H9 (cell line): ENCODE measurements around the gene CD4. TPM values are rescaled to one million over a fixed set of nuclear protein-coding genes. Genes with fewer than 3 reads are reported as not detected.

Source experiments
- DNase-seq: peaks from one replicate; pipeline ENCODE4 v3.0.0-alpha.2; 2017
- H2AFZ ChIP-seq: one replicate; pipeline ENCODE4 v1.6.1; 2013; ENCODE audit warnings: mild to moderate bottlenecking, low read length, control low read depth, moderate library complexity
- H2AK5ac ChIP-seq: 2 replicates; pipeline ENCODE4 v1.6.1; 2013; ENCODE audit warnings: low read length, control low read depth, mixed read lengths; ENCODE audit not compliant: insufficient read length
- H2BK120ac ChIP-seq: one replicate; pipeline ENCODE4 v1.6.1; 2013; ENCODE audit warnings: low read depth, mild to moderate bottlenecking, low read length, control low read depth, inconsistent platforms; ENCODE audit not compliant: poor library complexity, severe bottlenecking
- H2BK12ac ChIP-seq: 2 replicates; pipeline ENCODE4 v1.6.1; 2013; ENCODE audit warnings: low read length, control low read depth, mixed read lengths, low read depth; ENCODE audit not compliant: insufficient read length
- H2BK15ac ChIP-seq: 2 replicates; pipeline ENCODE4 v1.6.1; 2013; ENCODE audit warnings: low read depth, low read length, control low read depth
- H2BK20ac ChIP-seq: one replicate; pipeline ENCODE4 v1.6.1; 2013; ENCODE audit warnings: low read depth, mild to moderate bottlenecking, low read length, control low read depth, inconsistent platforms; ENCODE audit not compliant: poor library complexity, severe bottlenecking
- H2BK5ac ChIP-seq: 2 replicates; pipeline ENCODE4 v1.6.1; 2013; ENCODE audit warnings: low read length, control low read depth, mixed read lengths; ENCODE audit not compliant: insufficient read length
- H3K14ac ChIP-seq: 2 replicates; pipeline ENCODE4 v1.6.1; 2013; ENCODE audit warnings: low read length, control low read depth; ENCODE audit not compliant: insufficient read depth
- H3K18ac ChIP-seq: 2 replicates; pipeline ENCODE4 v1.6.1; 2013; ENCODE audit warnings: low read depth, mild to moderate bottlenecking, mixed read lengths, low read length, control low read depth; ENCODE audit not compliant: insufficient read length
- H3K23ac ChIP-seq: 2 replicates; pipeline ENCODE4 v1.6.1; 2013; ENCODE audit warnings: low read length, control low read depth, mixed read lengths, low read depth; ENCODE audit not compliant: insufficient read length
- H3K23me2 ChIP-seq: 2 replicates; pipeline ENCODE4 v1.6.1; 2013; ENCODE audit warnings: low read depth, mild to moderate bottlenecking, mixed read lengths, low read length, control low read depth; ENCODE audit not compliant: insufficient read length, poor library complexity, severe bottlenecking
- H3K27ac ChIP-seq: 2 replicates; pipeline ENCODE4 v1.5.1; 2013; ENCODE audit warnings: low read length, control low read depth, mixed read lengths, low read depth; ENCODE audit not compliant: insufficient read length
- H3K27me3 ChIP-seq: 2 replicates; pipeline ENCODE4 v1.6.1; 2013; ENCODE audit warnings: low read length, control low read depth, inconsistent platforms; ENCODE audit not compliant: insufficient read depth
- H3K4ac ChIP-seq: 2 replicates; pipeline ENCODE4 v1.6.1; 2013; ENCODE audit warnings: low read depth, mild to moderate bottlenecking, control low read depth, inconsistent platforms, low read length, moderate library complexity
- H3K4me1 ChIP-seq: 2 replicates; pipeline ENCODE4 v1.6.1; 2013; ENCODE audit warnings: low read length, control low read depth, inconsistent platforms; ENCODE audit not compliant: insufficient read depth
- H3K4me2 ChIP-seq: 2 replicates; pipeline ENCODE4 v1.6.1; 2013; ENCODE audit warnings: low read length, control low read depth, mixed read lengths; ENCODE audit not compliant: insufficient read length, insufficient read depth
- H3K56ac ChIP-seq: 2 replicates; pipeline ENCODE4 v1.6.1; 2013; ENCODE audit warnings: low read depth, mild to moderate bottlenecking, mixed read lengths, low read length, control low read depth; ENCODE audit not compliant: insufficient read length
- H3K79me1 ChIP-seq: 2 replicates; pipeline ENCODE4 v1.6.1; 2013; ENCODE audit warnings: low read depth, mild to moderate bottlenecking, moderate library complexity, low read length, control low read depth, inconsistent platforms; ENCODE audit not compliant: insufficient read depth, poor library complexity, severe bottlenecking
- H3K79me2 ChIP-seq: 2 replicates; pipeline ENCODE4 v1.6.1; 2013; ENCODE audit warnings: low read length, control low read depth, inconsistent platforms; ENCODE audit not compliant: insufficient read depth
- H3K9ac ChIP-seq: 2 replicates; pipeline ENCODE4 v1.6.1; 2013; ENCODE audit warnings: low read length, control low read depth, mixed read lengths; ENCODE audit not compliant: insufficient read length; ENCODE audit errors: extremely low read depth
- H3K9me3 ChIP-seq: one replicate; pipeline ENCODE4 v1.6.1; 2013; ENCODE audit warnings: low read depth, low read length, inconsistent platforms; ENCODE audit not compliant: control insufficient read depth
- H3T11ph ChIP-seq: one replicate; pipeline ENCODE4 v1.6.1; 2013; ENCODE audit warnings: mild to moderate bottlenecking, low read length, control low read depth, inconsistent platforms
- H4K20me1 ChIP-seq: one replicate; pipeline ENCODE4 v1.6.1; 2013; ENCODE audit not compliant: control insufficient read depth, insufficient read length, insufficient read depth
- H4K5ac ChIP-seq: 2 replicates; pipeline ENCODE4 v1.6.1; 2013; ENCODE audit warnings: low read depth, mild to moderate bottlenecking, mixed read lengths, low read length, control low read depth; ENCODE audit not compliant: insufficient read length
- H4K8ac ChIP-seq: replicated peaks from 2 replicates; pipeline ENCODE4 v1.6.1; 2013; ENCODE audit warnings: low read length, control low read depth, mixed read lengths, low read depth; ENCODE audit not compliant: insufficient read length
- H4K91ac ChIP-seq: 2 replicates; pipeline ENCODE4 v1.6.1; 2013; ENCODE audit warnings: low read depth, mild to moderate bottlenecking, moderate library complexity, mixed read lengths, low read length, control low read depth; ENCODE audit not compliant: insufficient read length
- H3K27ac Mint-ChIP-seq, 3 experiments: 2 replicates in 2 of 3; 3 replicates in 1 of 3; pipeline ENCODE4 v1.8.0; 2020 to 2021; ENCODE audit warnings: mixed read lengths in 3 of 3, mild to moderate bottlenecking in 1 of 3, moderate library complexity in 1 of 3
- H3K27me3 Mint-ChIP-seq: 2 replicates; pipeline ENCODE4 v1.8.0; 2021; ENCODE audit warnings: low read depth, mild to moderate bottlenecking, moderate library complexity, mixed read lengths
- H3K36me3 Mint-ChIP-seq, 3 experiments: 2 replicates in 2 of 3; 3 replicates in 1 of 3; pipeline ENCODE4 v1.8.0; 2020 to 2021; ENCODE audit warnings: low read depth in 3 of 3, mixed read lengths in 3 of 3; ENCODE audit not compliant: insufficient read depth in 1 of 3
- H3K4me1 Mint-ChIP-seq, 2 experiments: 2 replicates each; pipeline ENCODE4 v1.8.0; 2020; ENCODE audit warnings: mixed read lengths in 2 of 2
- H3K4me3 Mint-ChIP-seq, 2 experiments: 2 replicates in 1 of 2; 3 replicates in 1 of 2; pipeline ENCODE4 v1.8.0; 2020 to 2021; ENCODE audit warnings: mild to moderate bottlenecking in 2 of 2, mixed read lengths in 2 of 2, moderate library complexity in 1 of 2
- H3K9me3 Mint-ChIP-seq, 2 experiments: 2 replicates in 1 of 2; 3 replicates in 1 of 2; pipeline ENCODE4 v1.8.0; 2020; ENCODE audit warnings: mild to moderate bottlenecking in 2 of 2, mixed read lengths in 2 of 2, moderate library complexity in 1 of 2
- CTCF ChIP-seq: fragments of 200-600 bp; sonication (generic); conservative IDR thresholded peaks from 3 replicates; pipeline ENCODE4 v1.8.0; 2021; ENCODE audit warnings: antibody characterized with exemption, mild to moderate bottlenecking
- WGBS: extraction: QIAGEN DNeasy Blood & Tissue Kit; methylation state at CpG from one replicate; pipeline ENCODE4 v1.1.7; 2013; ENCODE audit warnings: missing lambda C conversion rate, low lambda C conversion rate, mixed read lengths; ENCODE audit not compliant: insufficient read length; ENCODE audit errors: extremely low coverage; 5-methylcytosine and 5-hydroxymethylcytosine counted together
- total RNA-seq: library from RNA; stranded (reverse); gene quantifications from 2 replicates; pipeline ENCODE4 v1.2.1, GENCODE V29; 2021

CD4 gene
- total RNA-seq, 1 experiment from 2014 or later, result 1.1 TPM

DNA sequence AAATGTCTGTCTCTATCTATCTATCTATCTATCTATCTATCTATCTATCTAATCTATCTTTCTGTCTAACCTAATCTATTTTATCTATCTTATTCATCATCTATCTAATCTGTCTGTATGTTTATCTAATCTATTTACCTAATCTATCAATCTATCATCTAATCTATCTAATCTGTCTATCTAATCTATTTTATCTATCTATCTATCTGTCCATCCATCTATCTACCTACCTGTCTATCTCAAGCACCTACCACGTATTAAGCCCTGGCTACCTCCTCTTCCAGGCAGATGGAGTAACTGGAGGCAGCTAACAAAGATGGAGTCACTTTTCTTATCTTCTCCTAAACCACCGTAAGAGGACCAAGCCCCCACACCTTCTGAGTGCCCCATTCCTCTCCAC lies 5.8 kb downstream of the CD4 start:
- WGBS, result no CpG with 5 or more reads among the region's 2 CpGs
- Histone ChIP-seq H4K20me1 (no peaks in the 10 kb centered on the region), H3K23ac (no peak overlapping the region), H3K4ac (no peak overlapping the region), H4K5ac (no peak overlapping the region), H2BK15ac (no peak overlapping the region), H3K79me1 (no peaks in the 10 kb centered on the region), H3K56ac (no peak overlapping the region), H2AK5ac (no peak overlapping the region), H3K27me3 (no peaks in the 10 kb centered on the region; the same call in 1 of the 2 replicates), H3K4me2 (no peak overlapping the region), H2BK20ac (no peak overlapping the region), H2BK5ac (no peak overlapping the region), H3K9me3 (no peaks in the 10 kb centered on the region), H3K4me1 (no peaks in the 10 kb centered on the region), H3K18ac (no peak overlapping the region), H3K23me2 (no peaks in the 10 kb centered on the region), H2BK12ac (no peak overlapping the region), H3K14ac (no peak overlapping the region), H4K8ac (no peak overlapping the region), H2AFZ (no peak overlapping the region), H3K9ac (no peak overlapping the region), H3T11ph (no peak overlapping the region), H2BK120ac (no peak overlapping the region), H3K79me2 (no peaks in the 10 kb centered on the region), H3K27ac (no peak overlapping the region), H4K91ac (no peak overlapping the region)
- Mint-ChIP-seq H3K4me3 (no peak overlapping the region), H3K36me3 (no peaks in the 10 kb centered on the region; a peak in 1 of 7 replicates), H3K4me1 (peaks cover 9 to 18% of the 10 kb centered on the region in 2 experiments), H3K9me3 (no peaks in the 10 kb centered on the region), H3K27ac (no peak overlapping the region), H3K27me3 (peaks cover 50% of the 10 kb centered on the region)
- no peak for TF ChIP-seq CTCF
- no peak for DNase-seq
